GM18858 (cell line): ENCODE measurements around the gene CPXM2.

Source experiments
- ATAC-seq: cut with Tn5 transposase; IDR thresholded peaks from one replicate; pipeline ENCODE4 v1.9.1; 2021; ENCODE audit not compliant: unreplicated experiment

The CPXM2 gene

GRCh38 chr10:123891144-123892071, at the start of gene CPXM2:
TSS of gene CPXM2 (minus strand) at chr10:123891807. CDS start at chr10:123891659, 148 bp downstream.
- ATAC-seq = no peak

GRCh38 chr10:123939591-123939990, 48.0 kb upstream of the CPXM2 start:
- ATAC-seq = no peak

GRCh38 chr10:123938890-123939289, 47.3 kb upstream of the CPXM2 start:
- ATAC-seq = no peak

- no peak for ATAC-seq
Measured at GRCh38 chr10:123936426-123936825, 44.8 kb upstream of the CPXM2 start.

GRCh38 chr10:123935680-123936079, 44.1 kb upstream of the CPXM2 start:
- ATAC-seq = no peak

GRCh38 chr10:123934846-123935245, 43.2 kb upstream of the CPXM2 start:
- ATAC-seq = no peak

- no peak for ATAC-seq
Measured at GRCh38 chr10:123930340-123931001, 38.9 kb upstream of the CPXM2 start.

GRCh38 chr10:123929791-123930190, 38.2 kb upstream of the CPXM2 start:
- no peak for ATAC-seq

GRCh38 chr10:123928427-123928826, 36.8 kb upstream of the CPXM2 start:
- ATAC-seq = no peak

- no peak for ATAC-seq
Measured at GRCh38 chr10:123926401-123927264, 35.0 kb upstream of the CPXM2 start.

GRCh38 chr10:123922126-123922525, 30.5 kb upstream of the CPXM2 start:
- no peak for ATAC-seq

GRCh38 chr10:123916775-123917174, 25.2 kb upstream of the CPXM2 start:
- no peak for ATAC-seq

- no peak for ATAC-seq
Measured at GRCh38 chr10:123913688-123914268, 22.2 kb upstream of the CPXM2 start.

GRCh38 chr10:123912871-123913270, 21.3 kb upstream of the CPXM2 start:
- ATAC-seq = no peak

GRCh38 chr10:123912466-123912865, 20.9 kb upstream of the CPXM2 start:
- no peak for ATAC-seq

GRCh38 chr10:123911866-123912265, 20.3 kb upstream of the CPXM2 start:
- ATAC-seq = no peak

- no peak for ATAC-seq
Measured at GRCh38 chr10:123909866-123910265, 18.3 kb upstream of the CPXM2 start.

GRCh38 chr10:123909426-123909825, 17.8 kb upstream of the CPXM2 start:
- no peak for ATAC-seq

GRCh38 chr10:123908379-123908778, 16.8 kb upstream of the CPXM2 start:
- no peak for ATAC-seq

GRCh38 chr10:123906884-123907652, 15.5 kb upstream of the CPXM2 start:
- no peak for ATAC-seq
